HG02623 (cell line): ENCODE data around the gene TRRAP.

Source experiments
- ATAC-seq: cut with Tn5 transposase; IDR thresholded peaks from one replicate; pipeline ENCODE4 v1.9.1; 2021; ENCODE audit warnings: moderate library complexity; ENCODE audit not compliant: unreplicated experiment

The TRRAP gene

DNA sequence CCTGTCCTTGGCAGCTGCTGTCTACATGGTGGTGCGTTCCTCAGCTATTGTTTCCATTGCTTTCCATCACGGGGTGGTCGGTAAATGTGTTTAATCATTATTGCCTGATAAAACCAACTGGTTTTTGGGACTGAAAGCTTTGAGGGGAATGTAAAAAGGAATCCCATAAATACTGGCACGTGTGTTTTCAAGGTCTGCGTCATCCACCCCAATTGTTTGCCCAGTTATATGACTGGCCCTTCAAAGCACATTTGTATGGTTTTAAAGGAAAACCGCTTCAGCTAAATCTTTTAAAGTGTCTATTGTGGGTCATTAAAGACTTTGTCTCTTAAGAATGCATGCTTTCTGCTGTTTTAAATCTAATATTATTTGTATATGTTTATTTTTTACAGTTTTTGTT is 65.0 kb downstream of the TRRAP start:
- no peak for ATAC-seq

DNA sequence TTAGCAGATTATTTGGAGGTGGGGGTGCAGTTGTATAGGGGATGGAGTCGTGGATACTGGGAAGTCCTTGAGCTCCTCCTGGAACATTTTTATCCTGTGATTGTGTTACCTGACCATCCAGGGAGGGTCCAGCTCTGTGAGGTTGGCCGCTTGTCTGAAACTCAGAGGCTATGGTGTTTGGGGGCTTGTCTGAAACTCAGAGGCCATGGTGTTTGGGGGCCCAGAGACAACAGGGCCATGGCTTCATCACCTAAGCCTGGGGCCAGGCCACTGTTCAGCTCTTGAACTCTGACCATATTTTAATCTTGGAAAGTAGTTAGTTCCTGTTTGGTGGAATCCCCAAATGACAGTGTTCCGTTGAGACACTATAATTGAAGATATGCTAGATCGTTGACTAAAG is 66.1 kb downstream of the TRRAP start:
- no peak for ATAC-seq

DNA sequence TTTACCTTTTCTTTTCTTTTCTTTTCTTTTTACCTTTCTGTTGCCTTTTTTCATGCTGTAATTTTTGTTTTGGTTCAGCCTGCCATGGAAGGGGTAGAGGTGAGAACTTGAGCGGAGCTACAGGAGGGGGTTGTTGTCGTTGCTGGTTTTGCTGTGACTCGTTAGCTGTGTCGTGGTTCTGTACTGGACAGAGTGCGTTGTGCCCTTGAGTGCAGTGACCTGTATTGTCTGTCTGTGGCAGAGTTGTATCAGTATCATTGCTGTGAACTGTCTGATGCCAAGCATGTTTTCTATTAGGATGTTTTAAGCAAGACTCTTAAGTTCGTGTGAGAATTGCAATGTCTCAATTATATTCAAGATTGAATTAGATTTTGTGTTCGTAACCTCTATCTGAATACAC is 67.5 kb downstream of the TRRAP start:
- no peak for ATAC-seq

DNA sequence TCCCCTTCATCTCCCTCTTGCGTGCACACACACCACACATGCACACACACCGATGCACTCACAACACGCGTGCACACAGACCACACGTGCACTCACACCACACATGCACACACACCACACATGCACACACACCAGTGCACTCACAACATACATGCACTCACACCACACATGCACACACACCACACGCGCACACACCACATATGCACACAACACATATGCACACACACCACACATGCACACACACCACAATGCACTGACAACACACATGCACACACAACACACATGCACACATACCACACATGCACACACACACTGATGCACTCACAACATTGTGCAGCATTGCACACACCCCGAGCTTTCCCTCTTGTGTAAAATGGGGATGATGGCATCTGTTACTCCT is 68.1 kb downstream of the TRRAP start:
- no peak for ATAC-seq

DNA sequence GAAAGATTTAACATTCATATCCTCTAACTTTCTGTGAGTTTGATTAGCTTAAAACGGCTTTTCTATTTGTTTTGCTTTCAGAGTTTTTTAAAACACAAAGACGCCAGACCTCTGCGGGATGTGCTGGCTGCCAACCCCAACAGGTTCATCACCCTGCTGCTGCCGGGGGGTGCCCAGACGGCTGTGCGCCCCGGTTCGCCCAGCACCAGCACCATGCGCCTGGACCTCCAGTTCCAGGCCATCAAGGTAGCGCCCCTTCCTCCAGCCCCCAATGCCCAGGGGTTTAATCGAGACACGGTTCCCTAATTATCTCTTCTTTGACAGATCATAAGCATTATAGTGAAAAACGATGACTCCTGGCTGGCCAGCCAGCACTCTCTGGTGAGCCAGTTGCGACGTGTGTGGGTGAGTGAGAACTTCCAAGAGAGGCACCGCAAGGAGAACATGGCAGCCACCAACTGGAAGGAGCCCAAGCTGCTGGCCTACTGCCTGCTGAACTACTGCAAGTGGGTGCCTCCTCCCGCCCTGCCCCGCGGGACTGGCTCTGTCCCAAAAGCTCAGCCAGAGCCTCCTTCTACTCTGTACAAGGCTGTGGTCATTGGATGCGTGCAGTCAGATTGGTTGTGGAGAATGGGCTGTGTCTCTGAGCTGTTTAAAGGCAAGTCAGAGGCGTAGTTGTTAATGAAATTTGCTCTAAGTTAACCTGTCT is 71.2 kb downstream of the TRRAP start:
- ATAC-seq = no peak

DNA sequence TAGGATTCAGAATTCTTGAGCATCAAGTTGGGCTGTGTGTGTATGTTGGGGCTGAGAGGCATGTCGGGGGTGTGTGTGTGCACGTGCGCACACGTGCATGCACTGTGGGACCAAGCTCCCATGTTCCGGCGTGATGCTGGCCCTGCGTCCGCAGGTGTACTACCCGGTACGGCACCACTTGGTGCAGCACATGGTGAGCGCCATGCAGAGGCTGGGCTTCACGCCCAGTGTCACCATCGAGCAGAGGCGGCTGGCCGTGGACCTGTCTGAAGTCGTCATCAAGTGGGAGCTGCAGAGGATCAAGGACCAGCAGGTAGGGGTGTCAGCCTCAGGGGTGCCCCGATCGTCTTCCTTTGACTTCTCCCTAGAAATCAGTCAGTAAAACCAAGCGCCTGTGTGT is 77.7 kb downstream of the TRRAP start:
- ATAC-seq = no peak

DNA sequence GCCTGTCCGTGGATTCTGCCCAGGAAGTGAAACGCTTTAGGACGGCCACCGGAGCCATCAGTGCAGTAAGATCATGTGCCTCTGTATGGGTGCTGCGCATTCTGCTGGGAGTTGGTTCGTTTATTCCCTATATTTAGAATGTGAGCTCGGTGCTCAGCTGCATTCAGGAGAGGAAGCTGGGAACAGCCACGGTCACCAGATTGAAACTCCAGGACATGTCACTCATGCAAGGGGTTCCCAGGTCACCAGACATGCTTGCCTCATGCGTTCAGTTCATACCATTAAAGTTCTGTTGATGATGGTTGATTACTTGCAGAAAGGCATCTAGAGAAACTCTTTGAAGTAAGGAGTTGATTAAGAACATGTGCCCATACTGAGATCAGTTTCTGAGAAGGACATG is 78.1 kb downstream of the TRRAP start:
- no peak for ATAC-seq

DNA sequence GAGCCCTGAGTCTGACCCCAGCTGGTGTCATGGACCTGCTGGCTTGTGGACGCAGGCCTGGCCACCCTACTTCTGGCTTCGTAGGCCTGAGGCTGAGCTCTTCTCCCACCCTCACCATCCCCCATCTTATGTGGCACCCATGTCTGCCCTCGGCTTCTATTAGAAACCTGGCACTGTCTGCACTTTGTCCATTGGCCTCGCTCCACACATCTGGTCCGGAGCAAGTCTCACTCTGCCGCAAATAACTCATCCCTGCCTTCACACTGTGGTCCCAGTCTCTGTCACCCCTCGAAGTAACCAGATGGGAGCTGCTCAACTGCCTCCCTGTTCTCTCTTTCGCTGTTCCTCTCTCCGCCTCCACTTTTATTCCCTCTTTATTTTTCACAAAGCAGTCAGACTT is 78.6 kb downstream of the TRRAP start:
- ATAC-seq = no peak

DNA sequence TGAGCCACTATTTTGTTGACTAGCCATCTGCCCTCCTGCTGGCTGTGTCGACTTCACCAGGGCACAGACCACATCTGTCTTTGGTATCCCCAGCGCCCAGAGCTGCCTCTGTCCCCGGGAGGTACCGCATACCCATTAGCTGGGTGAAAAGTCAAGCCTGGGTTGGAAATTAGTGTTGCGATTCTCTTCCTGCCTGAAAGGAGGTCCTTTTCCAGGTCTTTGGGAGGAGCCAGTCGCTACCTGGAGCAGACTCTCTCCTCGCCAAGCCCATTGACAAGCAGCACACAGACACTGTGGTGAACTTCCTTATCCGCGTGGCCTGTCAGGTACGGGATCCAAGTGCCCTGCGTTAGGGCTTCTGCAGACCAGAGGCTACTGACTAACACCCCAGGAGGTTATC is 79.4 kb downstream of the TRRAP start:
- no peak for ATAC-seq

DNA sequence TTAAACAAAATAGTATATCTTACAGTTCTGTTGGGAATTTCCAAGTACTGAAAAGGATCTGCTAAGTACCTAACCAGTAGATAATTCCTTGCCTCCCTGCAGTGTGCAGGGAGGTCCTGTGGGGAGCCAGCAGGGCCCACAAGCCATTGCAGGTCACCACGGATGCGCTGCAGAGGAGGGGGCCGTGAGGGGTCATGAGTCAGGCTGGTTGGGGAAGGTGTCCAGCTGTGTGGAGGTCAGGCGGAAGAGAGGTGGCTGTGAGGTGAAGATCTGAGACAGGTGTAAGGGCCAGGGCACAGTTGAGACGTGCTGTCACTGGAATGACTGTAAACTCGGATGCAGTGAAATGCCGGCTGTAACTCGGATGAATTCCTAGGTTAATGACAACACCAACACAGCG is 80.6 kb downstream of the TRRAP start:
- no peak for ATAC-seq

DNA sequence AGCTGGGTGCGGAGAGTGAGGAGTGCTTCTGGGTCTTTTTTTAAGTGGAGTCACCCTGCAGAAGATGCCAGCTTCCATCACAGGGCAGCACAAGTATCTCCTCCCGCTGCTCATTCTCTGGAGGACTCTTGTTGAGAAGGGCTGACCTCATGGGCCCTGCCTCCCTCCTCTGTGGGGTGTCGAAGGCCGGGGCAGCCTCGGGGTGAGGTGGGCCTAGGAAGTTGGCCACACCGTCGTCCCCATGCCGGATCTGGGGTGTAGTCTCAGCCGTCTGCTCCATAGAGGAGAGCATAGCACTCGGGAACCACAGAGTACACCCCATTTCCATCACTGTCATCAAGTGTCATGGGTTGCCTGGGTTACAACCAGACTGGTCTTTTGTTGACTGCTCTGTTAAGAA is 85.0 kb downstream of the TRRAP start:
- ATAC-seq = no peak

DNA sequence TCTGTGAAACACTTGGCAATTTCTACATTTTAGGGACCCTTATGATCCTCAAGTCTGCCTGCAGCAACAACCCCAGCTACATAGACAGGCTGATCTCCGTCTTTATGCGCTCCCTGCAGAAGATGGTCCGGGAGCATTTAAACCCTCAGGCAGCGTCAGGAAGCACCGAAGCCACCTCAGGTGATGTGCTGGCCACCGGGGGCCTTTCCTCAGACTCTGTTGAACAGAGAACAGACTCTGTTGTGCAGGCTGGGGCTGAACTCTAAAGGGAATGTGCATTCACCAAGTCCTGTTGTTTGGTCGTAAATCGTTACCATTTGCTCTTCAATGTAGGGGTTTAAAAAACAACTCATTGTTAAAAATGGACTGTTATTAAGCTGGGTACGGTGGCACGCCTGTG is 86.3 kb downstream of the TRRAP start:
- no peak for ATAC-seq

DNA sequence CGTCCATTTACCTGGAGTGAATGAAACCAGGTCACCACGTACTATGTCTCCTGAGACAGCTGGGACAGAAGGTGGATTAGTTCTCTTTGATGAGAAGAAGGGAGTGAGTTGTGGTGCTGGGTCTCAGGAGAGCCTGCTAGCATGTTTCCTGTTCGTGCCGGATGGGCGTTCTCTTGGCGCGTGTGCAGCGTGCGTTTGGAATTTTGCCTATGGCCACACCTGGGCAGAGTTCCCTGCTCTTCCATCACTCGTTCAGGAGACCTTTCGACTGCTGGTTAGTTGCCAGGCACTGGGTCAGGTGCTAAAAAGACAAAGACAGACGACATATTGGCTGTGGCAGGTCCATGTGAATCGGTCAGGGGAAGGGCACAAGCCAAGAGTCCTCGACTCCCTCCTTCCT is 90.3 kb downstream of the TRRAP start:
- ATAC-seq = no peak

DNA sequence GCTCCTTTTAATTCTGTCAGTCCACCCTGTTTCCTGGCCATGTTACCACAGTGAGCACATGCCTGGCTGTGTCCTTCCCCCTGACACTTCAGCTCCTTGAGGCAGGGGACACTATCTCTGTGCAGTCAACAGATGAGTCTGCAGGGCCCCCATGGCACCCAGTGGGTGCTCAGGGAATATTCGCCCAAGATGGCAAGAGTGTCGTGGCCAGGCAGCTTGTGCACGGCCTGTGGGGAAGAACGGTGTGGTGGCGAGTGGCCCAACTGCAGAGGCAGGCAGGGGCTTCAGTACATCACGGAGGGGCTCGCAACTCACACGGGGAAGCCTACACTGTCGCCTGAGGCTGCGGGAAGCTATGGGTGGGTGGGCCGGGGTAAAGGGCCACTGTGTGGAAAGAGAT is 91.1 kb downstream of the TRRAP start:
- ATAC-seq = no peak

DNA sequence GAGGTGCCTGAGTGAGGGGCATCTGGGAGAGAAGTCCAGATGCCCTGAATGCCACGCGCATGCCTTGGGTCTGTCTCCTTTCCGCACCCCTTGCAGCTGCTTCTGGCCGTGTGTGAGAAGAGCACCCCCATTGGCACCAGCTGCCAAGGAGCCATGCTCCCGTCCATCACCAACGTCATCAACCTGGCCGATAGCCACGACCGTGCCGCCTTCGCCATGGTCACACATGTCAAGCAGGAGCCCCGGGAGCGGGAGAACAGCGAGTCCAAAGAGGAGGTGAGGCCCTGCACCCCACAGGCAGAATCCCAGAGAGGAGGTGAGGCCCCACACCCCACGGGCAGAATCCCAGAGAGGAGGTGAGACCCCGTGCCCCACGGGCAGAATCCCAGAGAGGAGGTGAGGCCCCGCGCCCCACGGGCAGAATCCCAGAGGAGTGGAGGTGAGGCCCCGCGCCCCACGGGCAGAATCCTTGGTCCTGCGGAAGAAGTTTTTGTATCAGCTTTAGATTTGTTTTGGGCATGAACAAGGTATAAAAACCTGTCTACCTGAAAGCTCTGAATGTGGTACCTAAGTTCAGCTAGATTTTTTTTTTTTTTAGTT is 91.8 kb downstream of the TRRAP start:
- no peak for ATAC-seq

DNA sequence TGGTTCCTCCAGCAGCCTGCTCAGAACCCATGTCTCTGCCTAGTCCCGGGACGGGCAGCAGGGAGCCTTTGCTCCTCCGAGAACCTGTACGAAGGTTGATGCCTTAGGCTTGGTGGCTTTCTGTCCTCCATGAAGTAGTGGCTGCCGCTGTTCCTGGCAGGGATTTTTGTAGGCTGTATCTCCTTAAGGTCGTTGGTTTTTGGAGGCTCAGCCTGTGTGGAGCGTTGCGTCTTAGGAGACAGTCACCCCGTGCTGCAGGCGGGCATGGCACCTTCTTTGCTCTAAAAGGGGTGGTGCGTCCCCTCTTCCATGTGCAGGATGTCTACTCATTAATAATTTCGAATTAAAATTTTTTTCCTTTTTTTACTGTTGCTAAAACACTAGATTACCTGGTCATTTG is 92.5 kb downstream of the TRRAP start:
- no peak for ATAC-seq

DNA sequence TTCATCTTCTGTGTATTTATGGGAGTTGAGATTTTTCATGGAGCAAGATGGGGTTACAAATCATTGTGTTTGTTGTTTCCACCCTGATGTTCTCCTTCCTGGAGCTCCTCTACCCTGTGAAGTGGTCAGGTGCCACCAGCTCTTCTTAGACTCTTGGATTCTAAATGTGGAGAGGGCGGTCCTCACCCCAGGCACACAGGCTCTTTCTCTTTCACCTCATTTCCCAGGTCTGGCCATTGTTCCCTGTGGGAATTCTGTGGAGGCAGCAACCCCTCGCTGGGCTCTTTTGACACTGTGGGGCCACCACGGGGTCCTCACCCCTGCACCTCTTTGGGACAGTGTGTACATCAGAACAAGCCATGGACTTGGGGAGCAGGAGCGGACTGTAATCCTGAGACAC is 95.9 kb downstream of the TRRAP start:
- ATAC-seq = no peak

DNA sequence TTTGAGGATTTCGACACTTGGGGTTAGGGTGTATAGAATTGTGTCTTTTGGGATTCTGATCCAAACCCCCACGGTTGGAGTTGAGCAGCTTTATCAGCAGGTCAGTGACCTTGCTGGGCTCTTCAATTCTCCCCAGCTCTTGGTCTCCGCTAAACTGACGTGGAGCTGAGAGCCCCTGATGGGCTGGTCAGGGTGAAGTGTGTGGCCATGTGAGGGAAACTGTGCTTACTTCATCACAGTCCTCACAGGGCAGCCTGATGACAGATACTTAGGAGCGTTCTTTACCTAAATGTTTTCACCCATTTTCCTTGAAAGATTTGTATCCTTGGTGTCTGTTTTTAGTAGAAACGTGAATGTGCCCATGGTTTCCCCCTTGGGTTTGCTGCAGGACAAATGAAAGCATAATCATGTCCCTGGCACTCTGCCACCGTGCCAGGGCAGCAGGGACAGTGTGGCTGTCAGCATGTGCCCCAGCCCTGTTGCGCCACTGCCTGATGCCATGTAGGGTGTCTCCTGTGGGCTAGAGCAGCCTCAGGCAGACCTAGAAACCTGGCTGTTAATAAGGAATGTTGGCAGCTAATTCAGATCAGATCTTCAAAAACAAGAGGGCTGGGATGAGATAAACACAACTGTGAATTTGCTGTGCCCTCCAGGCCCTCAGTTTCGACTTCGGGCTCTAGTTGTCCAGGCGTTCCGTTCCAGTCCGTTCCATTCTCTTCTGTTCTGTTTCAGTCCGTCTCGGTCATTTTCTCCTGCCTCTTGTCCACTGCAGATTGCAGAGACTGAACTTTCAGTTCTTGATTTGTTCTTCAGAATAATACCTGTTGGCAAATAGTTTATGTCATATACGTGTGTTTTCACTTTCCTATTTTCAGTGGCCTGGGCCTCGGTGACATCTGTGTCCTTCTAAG is 96.8 kb downstream of the TRRAP start:
- no peak for ATAC-seq

DNA sequence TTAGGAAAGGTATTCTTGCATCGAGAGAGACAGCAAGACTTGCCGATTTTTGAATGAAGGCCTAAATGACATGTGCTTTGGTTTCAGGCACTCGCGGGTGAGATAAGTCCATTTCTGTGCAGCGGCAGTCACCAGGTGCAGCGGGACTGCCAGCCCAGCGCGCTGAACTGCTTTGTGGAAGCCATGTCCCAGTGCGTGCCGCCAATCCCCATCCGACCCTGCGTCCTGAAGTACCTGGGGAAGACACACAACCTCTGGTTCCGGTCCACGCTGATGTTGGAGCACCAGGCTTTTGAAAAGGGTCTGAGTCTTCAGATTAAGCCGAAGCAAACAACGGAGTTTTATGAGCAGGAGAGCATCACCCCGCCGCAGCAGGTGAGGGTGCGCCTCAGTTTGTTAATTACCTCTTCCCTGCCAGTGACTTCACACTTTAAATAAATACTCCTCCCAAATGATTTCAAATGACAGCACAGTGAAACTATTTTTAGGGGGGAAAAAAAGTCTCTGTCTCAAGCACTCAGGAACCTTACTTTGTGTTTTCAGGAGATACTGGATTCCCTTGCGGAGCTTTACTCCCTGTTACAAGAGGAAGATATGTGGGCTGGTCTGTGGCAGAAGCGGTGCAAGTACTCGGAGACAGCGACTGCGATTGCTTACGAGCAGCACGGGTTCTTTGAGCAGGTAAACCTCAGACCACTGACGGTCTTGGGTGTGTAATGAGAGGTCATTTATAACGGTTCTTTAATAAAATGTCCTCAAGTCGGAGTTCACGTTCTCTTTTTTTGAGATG is 98.3 kb downstream of the TRRAP start:
- no peak for ATAC-seq

DNA sequence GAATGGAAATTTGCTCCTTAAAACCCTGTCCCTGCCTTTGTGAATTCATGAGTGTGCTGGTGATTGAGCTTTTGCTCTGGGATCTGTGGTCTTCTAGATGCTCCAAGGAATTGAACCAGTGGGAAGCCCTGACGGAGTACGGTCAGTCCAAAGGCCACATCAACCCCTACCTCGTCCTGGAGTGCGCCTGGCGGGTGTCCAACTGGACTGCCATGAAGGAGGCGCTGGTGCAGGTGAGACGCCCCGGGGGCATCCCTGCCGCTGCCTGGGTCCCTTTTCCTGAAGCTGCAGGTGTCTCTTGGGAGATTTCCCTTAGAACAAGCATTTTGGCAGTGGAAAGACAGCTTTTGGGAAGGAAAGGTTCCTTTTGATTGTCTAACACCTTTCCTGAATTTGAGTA is 100.3 kb downstream of the TRRAP start:
- ATAC-seq = no peak

DNA sequence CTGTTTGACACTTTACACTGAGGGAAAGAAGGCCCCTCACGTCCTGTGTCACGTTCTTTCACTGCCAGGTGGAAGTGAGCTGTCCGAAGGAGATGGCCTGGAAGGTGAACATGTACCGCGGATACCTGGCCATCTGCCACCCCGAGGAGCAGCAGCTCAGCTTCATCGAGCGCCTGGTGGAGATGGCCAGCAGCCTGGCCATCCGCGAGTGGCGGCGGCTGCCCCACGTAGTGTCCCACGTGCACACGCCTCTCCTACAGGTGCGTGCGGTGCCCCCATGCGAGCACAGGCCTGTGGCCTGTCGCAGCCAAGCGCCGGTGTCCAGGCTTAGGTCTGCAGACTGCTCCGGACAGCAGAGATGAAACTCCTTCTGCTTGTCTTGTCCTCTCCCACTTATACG is 103.4 kb downstream of the TRRAP start:
- no peak for ATAC-seq
